ENCODE results near the gene SLC22A17. TPM values are rescaled to one million over a fixed set of nuclear protein-coding genes. Genes with fewer than 3 reads are reported as not detected.

SLC22A17 gene
- total RNA-seq, 2 experiments from 2014 or later: not detected

DNA sequence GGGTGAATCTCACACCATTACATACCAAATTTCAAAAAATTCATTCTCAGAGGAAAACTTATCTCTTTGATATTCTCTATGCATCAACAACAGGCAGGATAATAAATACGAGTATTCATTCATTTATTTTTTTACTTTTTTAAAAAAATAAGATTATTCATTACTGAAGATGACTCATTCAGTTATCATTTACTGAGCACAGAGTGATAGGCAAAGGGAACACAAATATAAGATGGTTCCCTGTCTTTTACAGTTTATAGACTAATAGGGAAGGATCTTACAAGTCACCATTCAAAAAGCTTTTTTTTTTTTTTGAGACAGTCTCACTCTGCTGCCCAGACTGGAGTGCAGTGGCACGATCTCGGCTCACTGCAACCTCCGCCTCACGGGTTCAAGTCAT is 36.4 kb downstream of the SLC22A17 start:
- intact Hi-C loops (cut with micrococcal nuclease; ENCODE audit: unreplicated experiment): no loop called here
- Histone ChIP-seq H3K4me2 (ENCODE audit: low read length) (no peak overlapping the region), H3K36me3 (ENCODE audit: insufficient read depth, low read length) (no peaks in the 10 kb centered on the region), H3K4me3 (ENCODE audit: low read depth, low read length, poor library complexity, severe bottlenecking) (no peak overlapping the region), H3K27ac (ENCODE audit: low read depth, low read length, poor library complexity, severe bottlenecking) (no peak overlapping the region), H3K79me2 (ENCODE audit: insufficient read depth, low read depth, low read length) (no peaks in the 10 kb centered on the region; the same call in 1 of the 2 replicates), H3K9me3 (ENCODE audit: low read length) (no peaks in the 10 kb centered on the region), H3K4me1 (ENCODE audit: insufficient read depth, low read length, poor library complexity, severe bottlenecking) (peaks cover 12% of the 10 kb centered on the region), H4K20me1 (ENCODE audit: insufficient read depth, low read length) (no peaks in the 10 kb centered on the region), H3K9me2 (ENCODE audit: insufficient read depth, low read length) (no peaks in the 10 kb centered on the region), H2AFZ (ENCODE audit: low read length) (no peak overlapping the region)
- ChIA-PET POLR2A (interaction anchor here (0.6 to 0.7 kb wide), 2 partner anchors 13 to 242 kb away, joined by 3 to 9 read pairs; no protein-coding TSS in a partner anchor), CTCF (ENCODE audit: unreplicated experiment) (no interaction called here)
- no peak for TF ChIP-seq EZH2phosphoT487 (IDR thresholded peaks at IDR 0.05; ENCODE audit: borderline replicate concordance, low read depth, low read length)
- TF ChIP-seq, protein P1, sequence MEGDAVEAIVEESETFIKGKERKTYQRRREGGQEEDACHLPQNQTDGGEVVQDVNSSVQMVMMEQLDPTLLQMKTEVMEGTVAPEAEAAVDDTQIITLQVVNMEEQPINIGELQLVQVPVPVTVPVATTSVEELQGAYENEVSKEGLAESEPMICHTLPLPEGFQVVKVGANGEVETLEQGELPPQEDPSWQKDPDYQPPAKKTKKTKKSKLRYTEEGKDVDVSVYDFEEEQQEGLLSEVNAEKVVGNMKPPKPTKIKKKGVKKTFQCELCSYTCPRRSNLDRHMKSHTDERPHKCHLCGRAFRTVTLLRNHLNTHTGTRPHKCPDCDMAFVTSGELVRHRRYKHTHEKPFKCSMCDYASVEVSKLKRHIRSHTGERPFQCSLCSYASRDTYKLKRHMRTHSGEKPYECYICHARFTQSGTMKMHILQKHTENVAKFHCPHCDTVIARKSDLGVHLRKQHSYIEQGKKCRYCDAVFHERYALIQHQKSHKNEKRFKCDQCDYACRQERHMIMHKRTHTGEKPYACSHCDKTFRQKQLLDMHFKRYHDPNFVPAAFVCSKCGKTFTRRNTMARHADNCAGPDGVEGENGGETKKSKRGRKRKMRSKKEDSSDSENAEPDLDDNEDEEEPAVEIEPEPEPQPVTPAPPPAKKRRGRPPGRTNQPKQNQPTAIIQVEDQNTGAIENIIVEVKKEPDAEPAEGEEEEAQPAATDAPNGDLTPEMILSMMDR (conservative IDR thresholded peaks at IDR 0.05; ENCODE audit: low read length): no peak
- no TSS peak for BruUV-seq (replicated peaks)
- DNase-seq (ENCODE audit: low spot score): no peak

DNA sequence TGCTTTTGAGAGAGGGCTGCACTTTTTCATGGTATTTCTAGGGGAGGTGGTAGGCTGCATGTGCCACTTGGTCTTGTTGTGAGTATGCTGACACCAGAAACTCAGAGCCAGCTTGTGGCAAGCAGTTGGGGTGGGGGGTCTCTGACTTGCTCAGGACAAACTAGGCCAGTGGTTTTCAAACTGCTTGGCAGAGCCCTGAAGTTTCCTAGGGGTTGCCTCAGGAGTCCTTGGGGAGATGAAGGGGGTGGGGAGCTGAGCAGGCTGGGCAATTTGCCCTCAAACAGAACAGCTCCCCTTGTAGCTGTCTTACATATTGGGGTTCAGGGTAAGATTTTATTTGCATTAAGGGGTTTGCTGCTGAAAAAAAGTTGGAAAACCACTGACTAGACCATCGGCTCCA is 42.1 kb downstream of the SLC22A17 start:
- no TSS peak for BruUV-seq (replicated peaks)

More for the DNA sequence above, 42.1 kb downstream of the SLC22A17 start:
- CTCF ChIA-PET (ENCODE audit: unreplicated experiment): interaction anchor here (1.0 kb wide), 1 partner anchor 11 kb away, joined by 4 read pairs; the partner anchor contains the start of gene PABPN1
- no peak overlapping the region for H3K27ac ChIP-seq (ENCODE audit: low read depth, low read length, poor library complexity, severe bottlenecking)
- intact Hi-C loops (cut with micrococcal nuclease; ENCODE audit: unreplicated experiment): no loop called here
- no peaks in the 10 kb centered on the region; the same call in 1 of the 2 replicates for H3K36me3 ChIP-seq (ENCODE audit: insufficient read depth, low read length)
- no peak overlapping the region for H3K4me2 ChIP-seq (ENCODE audit: low read length)
- DNase-seq (ENCODE audit: low spot score): no peak
- H3K4me1 ChIP-seq (ENCODE audit: insufficient read depth, low read length, poor library complexity, severe bottlenecking): peaks cover 19% of the 10 kb centered on the region
- no peaks in the 10 kb centered on the region for H3K9me3 ChIP-seq (ENCODE audit: low read length)
- POLR2A ChIA-PET: interaction anchor here (0.6 to 2.4 kb wide), 5 partner anchors 9 to 70 kb away, joined by 4 to 10 read pairs (median 4); partner anchors contain the start of genes PABPN1 and PPP1R3E
- no peaks in the 10 kb centered on the region for H3K9me2 ChIP-seq (ENCODE audit: insufficient read depth, low read length)
- TF ChIP-seq, protein P1 (conservative IDR thresholded peaks at IDR 0.05; ENCODE audit: low read length): no peak
- TF ChIP-seq EZH2phosphoT487 (IDR thresholded peaks at IDR 0.05; ENCODE audit: borderline replicate concordance, low read depth, low read length): no peak
- no peaks in the 10 kb centered on the region; the same call in 1 of the 2 replicates for H3K79me2 ChIP-seq (ENCODE audit: insufficient read depth, low read depth, low read length)
- no peak overlapping the region for H3K4me3 ChIP-seq (ENCODE audit: low read depth, low read length, poor library complexity, severe bottlenecking)
- no peaks in the 10 kb centered on the region for H4K20me1 ChIP-seq (ENCODE audit: insufficient read depth, low read length)
- no peak overlapping the region for H2AFZ ChIP-seq (ENCODE audit: low read length)

All from OCI-LY7 (cell line).